Esophagus squamous epithelium (tissue), 5 donors: ENCODE data around the gene TOB1. TPM values are rescaled to one million over a fixed set of nuclear protein-coding genes. Genes with fewer than 3 reads are reported as not detected.

Experiments
- DNase-seq: peaks from one replicate; lab custom pipeline; 2025; lab: John Stamatoyannopoulos, UW
- H3K27ac ChIP-seq, 4 donors: fragments of 200-600 bp; sonication (generic); one replicate each; pipeline ENCODE4 v1.5.1; 2016 to 2019; ENCODE audit warnings: mild to moderate bottlenecking in 1 of 4
- H3K27me3 ChIP-seq, 4 donors: fragments of 200-600 bp; sonication (generic); 1 replicate in 3 of 4; 2 replicates in 1 of 4; pipeline versions ENCODE4 v1.5.1 to v1.6.0; 2017 to 2021; ENCODE audit warnings: antibody characterized with exemption in 1 of 4
- H3K36me3 ChIP-seq, 3 donors: fragments of 200-600 bp; sonication (generic); one replicate each; pipeline ENCODE4 v1.5.1; 2016 to 2019
- H3K4me1 ChIP-seq, 3 donors: fragments of 200-600 bp; sonication (generic); one replicate each; pipeline ENCODE4 v1.5.1; 2017 to 2019
- H3K4me3 ChIP-seq, 4 donors: fragments of 200-600 bp; sonication (generic); 1 replicate in 3 of 4; 2 replicates in 1 of 4; pipeline ENCODE4 v1.5.1; 2016 to 2019; ENCODE audit warnings: mild to moderate bottlenecking in 2 of 4, moderate library complexity in 1 of 4
- H3K9me3 ChIP-seq, 3 donors: fragments of 200-600 bp; sonication (generic); one replicate each; pipeline ENCODE4 v1.5.1; 2016 to 2019
- CTCF ChIP-seq, 6 experiments: fragments of 450-650 bp in 4 of 6; fragments of 200-600 bp in 2 of 6; sonication (generic) in 2 of 6; IDR thresholded peaks; one replicate each; pipeline ENCODE4 v1.5.1; 2016 to 2019; ENCODE audit warnings: antibody characterized with exemption in 6 of 6, mild to moderate bottlenecking in 4 of 6, moderate library complexity in 4 of 6
- POLR2A ChIP-seq, 4 donors: fragments of 450-650 bp; IDR thresholded peaks; one replicate each; pipeline ENCODE4 v1.6.1; 2017; ENCODE audit warnings: antibody characterized with exemption in 4 of 4, mild to moderate bottlenecking in 4 of 4, moderate library complexity in 3 of 4
- WGBS, 2 donors: methylation state at CpG; one replicate each; pipeline ENCODE4 v1.1.5; 2018; 5-methylcytosine and 5-hydroxymethylcytosine counted together
- intact Hi-C: fragments of 100-400 bp; cut with DNase I; formaldehyde crosslinking; loops from one replicate; pipeline ENCODE4 v1.15.0; 2022
- total RNA-seq, 4 donors: library from RNA; depleted of rRNA; stranded (reverse); fragments of >200 nt; gene quantifications; one replicate each; pipeline ENCODE4 v1.1.0, GENCODE V29; 2016
- donor health status: DM: yes; HTN: yes; CAD: no.

Gene TOB1
- total RNA-seq, 4 donors from 2014 or later = 21.5 to 35.9 (median 31.1) TPM

GRCh38 chr17:50867363-50868139 is 1.4 kb upstream of the TOB1 start:
- H3K27ac ChIP-seq = peak overlapping the region; percentile 96 to 100 (median 100)
- DNase-seq = peak; percentile 93
- 1 to 2% methylated on average over 29 to 35 of the region's 35 CpGs for WGBS, 2 donors
- intact Hi-C loops = loop anchor here (5.0 kb wide), 1 partner anchor 85 kb away; no protein-coding TSS in a partner anchor
- no peaks in the 10 kb centered on the region for H3K27me3 ChIP-seq
- no peaks in the 10 kb centered on the region for H3K9me3 ChIP-seq
- peaks cover 6 to 12% (median 6%) of the 10 kb centered on the region in 3 donors for H3K36me3 ChIP-seq
- H3K4me3 ChIP-seq = peak overlapping the region; percentile 92 to 99 (median 97)
- H3K4me1 ChIP-seq = peaks cover 7 to 58% (median 15%) of the 10 kb centered on the region in 3 donors
- peak in 2 of 6 experiments; percentile 7 to 18 for TF ChIP-seq CTCF (IDR thresholded peaks at IDR 0.05)
- peak in 3 of 4 donors; percentile 66 to 80 (median 68) for TF ChIP-seq POLR2A (IDR thresholded peaks at IDR 0.05)

GRCh38 chr17:50866950-50867362 is 802 bp upstream of the TOB1 start:
- intact Hi-C loops = loop anchor here (5.0 kb wide), 1 partner anchor 85 kb away; no protein-coding TSS in a partner anchor
- Histone ChIP-seq H3K36me3 (peaks cover 6 to 18% (median 6%) of the 10 kb centered on the region in 3 donors), H3K9me3 (no peaks in the 10 kb centered on the region), H3K4me3 (peak overlapping the region; percentile 92 to 99 (median 97)), H3K27ac (peak overlapping the region; percentile 96 to 100 (median 100)), H3K27me3 (no peaks in the 10 kb centered on the region), H3K4me1 (peaks cover 7 to 58% (median 16%) of the 10 kb centered on the region in 3 donors)
- TF ChIP-seq CTCF (IDR thresholded peaks at IDR 0.05) (no peak), POLR2A (IDR thresholded peaks at IDR 0.05) (no peak)
- DNase-seq = no peak
- 1% methylated on average over 22 to 25 of the region's 28 CpGs for WGBS, 2 donors

- peak overlapping the region; percentile 96 to 100 (median 98) for H3K27ac ChIP-seq
- intact Hi-C loops = loop anchor here (5.0 kb wide), 1 partner anchor 86 kb away; no protein-coding TSS in a partner anchor
- H3K4me1 ChIP-seq = peaks cover 7 to 61% (median 20%) of the 10 kb centered on the region in 3 donors
- DNase-seq = no peak
- TF ChIP-seq POLR2A (IDR thresholded peaks at IDR 0.05) (no peak), CTCF (IDR thresholded peaks at IDR 0.05) (no peak)
- WGBS, 2 donors = 2% methylated on average over 9 of the region's 53 CpGs; no CpG with 5 or more reads in 1 of the 2 donors
- H3K36me3 ChIP-seq = peaks cover 6 to 29% (median 9%) of the 10 kb centered on the region in 3 donors
- H3K4me3 ChIP-seq = peak overlapping the region; percentile 92 to 99 (median 97)
- H3K27me3 ChIP-seq = no peaks in the 10 kb centered on the region
- no peaks in the 10 kb centered on the region for H3K9me3 ChIP-seq
Observed at GRCh38 chr17:50865868-50866260, 290 bp downstream of the TOB1 start.

GRCh38 chr17:50865060-50865867 is 890 bp downstream of the TOB1 start:
- Histone ChIP-seq H3K9me3 (no peaks in the 10 kb centered on the region), H3K27ac (peak overlapping the region; percentile 96 to 100 (median 98)), H3K27me3 (no peaks in the 10 kb centered on the region), H3K4me1 (peaks cover 7 to 59% (median 20%) of the 10 kb centered on the region in 3 donors), H3K36me3 (peaks cover 6 to 34% (median 9%) of the 10 kb centered on the region in 3 donors), H3K4me3 (peak overlapping the region; percentile 92 to 99 (median 97))
- peak in 2 of 4 donors; percentile 17 to 45 for TF ChIP-seq POLR2A (IDR thresholded peaks at IDR 0.05)
- no peak for TF ChIP-seq CTCF (IDR thresholded peaks at IDR 0.05)
- DNase-seq = no peak
- 0 to 1% methylated on average over 17 to 25 of the region's 50 CpGs for WGBS, 2 donors
- intact Hi-C loops = loop anchor here (5.0 kb wide), 1 partner anchor 87 kb away; no protein-coding TSS in a partner anchor
